HepG2 (cell line): ENCODE data around the gene PPP1R18.

Source experiments
- ATF4 ChIP-seq, 2 experiments: fragments of 450-650 bp in 1 of 2; sonication (generic) in 1 of 2; formaldehyde crosslinking; IDR thresholded peaks; 2 replicates each; pipeline versions ENCODE4 v1.5.0 to v1.8.0; 2020 to 2022; ENCODE audit warnings: mild to moderate bottlenecking in 1 of 2, missing genetic modification reagents in 1 of 2
- CTCF ChIP-seq: sonication (generic); formaldehyde crosslinking; IDR thresholded peaks from 2 replicates; pipeline ENCODE4 v1.5.0; 2020; ENCODE audit warnings: mild to moderate bottlenecking, missing genetic modification reagents, moderate library complexity
- HOXA7 ChIP-seq: sonication (generic); formaldehyde crosslinking; IDR thresholded peaks from 2 replicates; pipeline ENCODE4 v1.8.1; 2022; ENCODE audit warnings: mild to moderate bottlenecking, missing genetic modification reagents, moderate library complexity
- JUNB ChIP-seq: sonication (generic); formaldehyde crosslinking; IDR thresholded peaks from 2 replicates; pipeline ENCODE4 v1.8.0; 2022; ENCODE audit warnings: missing genetic modification reagents, mild to moderate bottlenecking, borderline replicate concordance
- POLR2AphosphoS5 ChIP-seq: IDR thresholded peaks from 2 replicates; pipeline ENCODE4 v1.6.1; 2012; ENCODE audit warnings: low read depth, low read length
- RAD21 ChIP-seq: fragments of 450-650 bp; formaldehyde crosslinking; IDR thresholded peaks from 2 replicates; pipeline ENCODE4 v1.5.0; 2020; ENCODE audit warnings: mild to moderate bottlenecking
- SP1 ChIP-seq, 2 experiments: fragments of 450-650 bp in 1 of 2; sonication (generic) in 1 of 2; formaldehyde crosslinking in 1 of 2; IDR thresholded peaks; 2 replicates each; pipeline versions ENCODE4 v1.4.0 to v1.6.1; 2016 to 2020; ENCODE audit warnings: missing genetic modification reagents in 1 of 2
- TFE3 ChIP-seq: IDR thresholded peaks from 2 replicates; pipeline ENCODE4 v1.6.1; 2016
- ZNF251 ChIP-seq: sonication (generic); formaldehyde crosslinking; IDR thresholded peaks from 2 replicates; pipeline ENCODE4 v1.9.0; 2021; ENCODE audit warnings: mild to moderate bottlenecking, missing genetic modification reagents
- ZNF589 ChIP-seq: sonication (generic); formaldehyde crosslinking; conservative IDR thresholded peaks from 2 replicates; pipeline ENCODE4 v1.8.0; 2022; ENCODE audit warnings: mild to moderate bottlenecking, moderate library complexity, missing genetic modification reagents
- ZNF772 ChIP-seq: sonication (generic); formaldehyde crosslinking; IDR thresholded peaks from 2 replicates; pipeline ENCODE4 v1.5.0; 2020; ENCODE audit warnings: mild to moderate bottlenecking, missing genetic modification reagents

GRCh38 chr6:30679765-30680535, 6.5 kb downstream of the PPP1R18 start:
- TF ChIP-seq ZNF772 (CRISPR knock-in tag) (no peak), HOXA7 (CRISPR knock-in tag) (no peak), CTCF (no peak), TFE3 (CRISPR knock-in tag) (no peak), RAD21 (CRISPR knock-in tag) (no peak), POLR2AphosphoS5 (no peak), ZNF589 (CRISPR knock-in tag) (no peak), ATF4 (CRISPR knock-in tag; IDR thresholded peaks at IDR 0.05) (no peak), SP1 (IDR thresholded peaks at IDR 0.05) (no peak), SP1 (CRISPR knock-in tag; IDR thresholded peaks at IDR 0.05) (no peak), JUNB (no peak), ZNF251 (CRISPR knock-in tag) (no peak)
